Neural progenitor cell (in vitro differentiated cells): ENCODE data around the gene PRELP.

ENCODE experiments used
- EZH2 ChIP-seq: fragments of 200-600 bp; sonication (generic); IDR thresholded peaks from 2 replicates; pipeline ENCODE4 v1.6.1; 2017; ENCODE audit warnings: antibody characterized with exemption, mild to moderate bottlenecking, moderate library complexity
- EZH2phosphoT487 ChIP-seq: fragments of 200-600 bp; sonication (generic); IDR thresholded peaks from 2 replicates; pipeline ENCODE4 v1.6.1; 2017; ENCODE audit warnings: antibody characterized with exemption
- TF ChIP-seq, protein P1 (sequence below): fragments of 200-600 bp; sonication (generic); IDR thresholded peaks from 2 replicates; pipeline ENCODE4 v1.5.1; 2017; ENCODE audit warnings: antibody characterized with exemption, mild to moderate bottlenecking

- TF ChIP-seq, protein P1, sequence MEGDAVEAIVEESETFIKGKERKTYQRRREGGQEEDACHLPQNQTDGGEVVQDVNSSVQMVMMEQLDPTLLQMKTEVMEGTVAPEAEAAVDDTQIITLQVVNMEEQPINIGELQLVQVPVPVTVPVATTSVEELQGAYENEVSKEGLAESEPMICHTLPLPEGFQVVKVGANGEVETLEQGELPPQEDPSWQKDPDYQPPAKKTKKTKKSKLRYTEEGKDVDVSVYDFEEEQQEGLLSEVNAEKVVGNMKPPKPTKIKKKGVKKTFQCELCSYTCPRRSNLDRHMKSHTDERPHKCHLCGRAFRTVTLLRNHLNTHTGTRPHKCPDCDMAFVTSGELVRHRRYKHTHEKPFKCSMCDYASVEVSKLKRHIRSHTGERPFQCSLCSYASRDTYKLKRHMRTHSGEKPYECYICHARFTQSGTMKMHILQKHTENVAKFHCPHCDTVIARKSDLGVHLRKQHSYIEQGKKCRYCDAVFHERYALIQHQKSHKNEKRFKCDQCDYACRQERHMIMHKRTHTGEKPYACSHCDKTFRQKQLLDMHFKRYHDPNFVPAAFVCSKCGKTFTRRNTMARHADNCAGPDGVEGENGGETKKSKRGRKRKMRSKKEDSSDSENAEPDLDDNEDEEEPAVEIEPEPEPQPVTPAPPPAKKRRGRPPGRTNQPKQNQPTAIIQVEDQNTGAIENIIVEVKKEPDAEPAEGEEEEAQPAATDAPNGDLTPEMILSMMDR: no peak
- TF ChIP-seq EZH2: no peak
- no peak for TF ChIP-seq EZH2phosphoT487
These were observed 42.9 kb downstream of the PRELP start for GRCh38 chr1:203518541-203518940.
